ENCODE data around the gene SP7. TPM values are rescaled to one million over a fixed set of nuclear protein-coding genes. Genes with fewer than 3 reads are reported as not detected.
"Not testable (repeated sequence)": the region's sequence is repeated elsewhere in the genome, so short reads cannot be mapped to it uniquely, and the experiment has no call there.

Gene SP7
- total RNA-seq, 1 donor from 2014 or later, result 0.07 TPM

- Mint-ChIP-seq H3K9me3 (no peaks in the 10 kb centered on the region), H3K4me1 (peaks cover 31% of the 10 kb centered on the region), H3K27me3 (ENCODE audit: low read depth) (no peaks in the 10 kb centered on the region), H3K4me3 (no peak overlapping the region), H3K27ac (ENCODE audit: unreplicated experiment) (no peak overlapping the region), H3K36me3 (ENCODE audit: low read depth) (peaks cover 8% of the 10 kb centered on the region)
- DNase-seq (ENCODE audit: low read depth, low spot score), result peak; percentile 98
- TF ChIP-seq CTCF (conservative IDR thresholded peaks at IDR 0.05), result no peak
These were observed 43.4 kb upstream of the SP7 start for GRCh38 chr12:53379389-53380103.

GRCh38 chr12:53378724-53379388 is 42.7 kb upstream of the SP7 start:
- no peak overlapping the region for H3K4me3 Mint-ChIP-seq
- no peak overlapping the region for H3K27ac Mint-ChIP-seq (ENCODE audit: unreplicated experiment)
- peaks cover 32% of the 10 kb centered on the region for H3K4me1 Mint-ChIP-seq
- peaks cover 8% of the 10 kb centered on the region for H3K36me3 Mint-ChIP-seq (ENCODE audit: low read depth)
- DNase-seq (ENCODE audit: low read depth, low spot score), result no peak
- no peaks in the 10 kb centered on the region for H3K27me3 Mint-ChIP-seq (ENCODE audit: low read depth)
- TF ChIP-seq CTCF (conservative IDR thresholded peaks at IDR 0.05), result no peak
- no peaks in the 10 kb centered on the region for H3K9me3 Mint-ChIP-seq

GRCh38 chr12:53378222-53378621 is 42.1 kb upstream of the SP7 start:
- Mint-ChIP-seq H3K4me3 (no peak overlapping the region), H3K27me3 (ENCODE audit: low read depth) (no peaks in the 10 kb centered on the region), H3K36me3 (ENCODE audit: low read depth) (peaks cover 4% of the 10 kb centered on the region), H3K9me3 (no peaks in the 10 kb centered on the region), H3K4me1 (peaks cover 27% of the 10 kb centered on the region), H3K27ac (ENCODE audit: unreplicated experiment) (no peak overlapping the region)
- DNase-seq (ENCODE audit: low read depth, low spot score), result no peak
- no peak for TF ChIP-seq CTCF (conservative IDR thresholded peaks at IDR 0.05)

- H3K9me3 Mint-ChIP-seq, result no peaks in the 10 kb centered on the region
- peaks cover 23% of the 10 kb centered on the region for H3K4me1 Mint-ChIP-seq
- H3K27ac Mint-ChIP-seq (ENCODE audit: unreplicated experiment), result no peak overlapping the region
- no peaks in the 10 kb centered on the region for H3K36me3 Mint-ChIP-seq (ENCODE audit: low read depth)
- no peaks in the 10 kb centered on the region for H3K27me3 Mint-ChIP-seq (ENCODE audit: low read depth)
- TF ChIP-seq CTCF (conservative IDR thresholded peaks at IDR 0.05), result no peak
- peak overlapping the region; percentile 17 for H3K4me3 Mint-ChIP-seq
- no peak for DNase-seq (ENCODE audit: low read depth, low spot score)
These were observed 40.6 kb upstream of the SP7 start for GRCh38 chr12:53376747-53377146.

GRCh38 chr12:53374277-53374676 is 38.1 kb upstream of the SP7 start:
- not testable (repeated sequence) for H3K27ac Mint-ChIP-seq (ENCODE audit: unreplicated experiment); H3K9me3 Mint-ChIP-seq; H3K36me3 Mint-ChIP-seq (ENCODE audit: low read depth); H3K27me3 Mint-ChIP-seq (ENCODE audit: low read depth); DNase-seq (ENCODE audit: low read depth, low spot score); H3K4me3 Mint-ChIP-seq
- peaks cover 27% of the 10 kb centered on the region for H3K4me1 Mint-ChIP-seq

- H3K9me3 Mint-ChIP-seq; H3K27me3 Mint-ChIP-seq (ENCODE audit: low read depth); H3K4me3 Mint-ChIP-seq; H3K27ac Mint-ChIP-seq (ENCODE audit: unreplicated experiment); H3K36me3 Mint-ChIP-seq (ENCODE audit: low read depth); DNase-seq (ENCODE audit: low read depth, low spot score): not testable (repeated sequence)
- peaks cover 27% of the 10 kb centered on the region for H3K4me1 Mint-ChIP-seq
These were observed 37.5 kb upstream of the SP7 start for GRCh38 chr12:53373554-53374133.
